Mesenchymal stem cell (in vitro differentiated cells and primary cell): ENCODE measurements around the gene BUD31.

ENCODE experiments used
- DNase-seq: peaks from one replicate; pipeline ENCODE4 v3.0.0-alpha.2; 2013
- H2AFZ ChIP-seq: one replicate; pipeline ENCODE4 v1.6.1; 2013; ENCODE audit warnings: low read depth, mild to moderate bottlenecking, control low read depth, inconsistent platforms, low read length, moderate library complexity
- H2AK5ac ChIP-seq: 2 replicates; pipeline ENCODE4 v1.6.1; 2013; ENCODE audit warnings: low read length, moderate library complexity, mild to moderate bottlenecking, inconsistent platforms; ENCODE audit not compliant: severe bottlenecking
- H2BK120ac ChIP-seq: one replicate; pipeline ENCODE4 v1.6.1; 2013; ENCODE audit warnings: low read depth, mild to moderate bottlenecking, inconsistent platforms, low read length, moderate library complexity
- H2BK12ac ChIP-seq, 2 experiments: one replicate each; pipeline ENCODE4 v1.6.1; 2013; ENCODE audit warnings: inconsistent platforms in 2 of 2, low read length in 2 of 2, mild to moderate bottlenecking in 2 of 2, moderate library complexity in 2 of 2, control low read depth in 1 of 2
- H2BK15ac ChIP-seq: one replicate; pipeline ENCODE4 v1.6.1; 2013; ENCODE audit warnings: mild to moderate bottlenecking, low read depth, inconsistent platforms; ENCODE audit not compliant: poor library complexity, severe bottlenecking
- H2BK5ac ChIP-seq: 2 replicates; pipeline ENCODE4 v1.6.1; 2013; ENCODE audit warnings: low read depth, mild to moderate bottlenecking, low read length, control low read depth, inconsistent platforms; ENCODE audit not compliant: poor library complexity, severe bottlenecking
- H3K14ac ChIP-seq, 2 experiments: one replicate each; pipeline ENCODE4 v1.6.1; 2013; ENCODE audit warnings: inconsistent platforms in 2 of 2, low read length in 2 of 2, control low read depth in 1 of 2, mild to moderate bottlenecking in 1 of 2, moderate library complexity in 1 of 2
- H3K18ac ChIP-seq, 2 experiments: one replicate each; pipeline ENCODE4 v1.6.1; 2013; ENCODE audit warnings: inconsistent platforms in 2 of 2, low read length in 2 of 2, control low read depth in 1 of 2, low read depth in 1 of 2, mild to moderate bottlenecking in 1 of 2
- H3K23ac ChIP-seq, 2 experiments: one replicate each; pipeline ENCODE4 v1.6.1; 2013; ENCODE audit warnings: inconsistent platforms in 2 of 2, low read length in 2 of 2, mild to moderate bottlenecking in 2 of 2, moderate library complexity in 2 of 2, control low read depth in 1 of 2
- H3K27ac ChIP-seq: 2 replicates; pipeline ENCODE4 v1.5.1; 2013; ENCODE audit warnings: mild to moderate bottlenecking, moderate library complexity, low read length, control low read depth, inconsistent platforms; ENCODE audit not compliant: poor library complexity, severe bottlenecking
- H3K27me3 ChIP-seq, 2 experiments: 2 replicates each; pipeline versions ENCODE4 v1.6.1 to v1.7.0; 2013; ENCODE audit warnings: low read length in 2 of 2, mild to moderate bottlenecking in 2 of 2, moderate library complexity in 2 of 2, control low read depth in 1 of 2, inconsistent platforms in 1 of 2; ENCODE audit not compliant: control insufficient read depth in 1 of 2, insufficient read depth in 1 of 2
- H3K36me3 ChIP-seq, 2 experiments: 2 replicates each; pipeline versions ENCODE4 v1.6.1 to v1.7.0; 2013; ENCODE audit warnings: low read length in 2 of 2, control low read depth in 1 of 2, inconsistent platforms in 1 of 2, low read depth in 1 of 2, mild to moderate bottlenecking in 1 of 2; ENCODE audit not compliant: insufficient read depth in 2 of 2, control insufficient read depth in 1 of 2
- H3K4ac ChIP-seq, 2 experiments: one replicate each; pipeline ENCODE4 v1.6.1; 2013; ENCODE audit warnings: inconsistent platforms in 2 of 2, low read length in 2 of 2, mild to moderate bottlenecking in 2 of 2, moderate library complexity in 2 of 2, control low read depth in 1 of 2, low read depth in 1 of 2
- H3K4me1 ChIP-seq: 2 replicates; pipeline ENCODE4 v1.6.1; 2013; ENCODE audit warnings: low read depth, low read length, control low read depth; ENCODE audit not compliant: control insufficient read depth, insufficient read depth
- H3K4me2 ChIP-seq: 2 replicates; pipeline ENCODE4 v1.6.1; 2013; ENCODE audit warnings: low read length, mild to moderate bottlenecking, inconsistent platforms; ENCODE audit not compliant: poor library complexity, severe bottlenecking
- H3K4me3 ChIP-seq, 2 experiments: 2 replicates each; pipeline versions ENCODE4 v1.5.1 to v1.7.0; 2013; ENCODE audit warnings: low read length in 2 of 2, mild to moderate bottlenecking in 2 of 2, control low read depth in 1 of 2, low read depth in 1 of 2; ENCODE audit not compliant: insufficient read depth in 1 of 2
- H3K79me1 ChIP-seq: replicated peaks from 2 replicates; pipeline ENCODE4 v1.6.1; 2013; ENCODE audit warnings: mild to moderate bottlenecking, control low read depth, low read length, inconsistent platforms; ENCODE audit not compliant: poor library complexity, severe bottlenecking
- H3K9ac ChIP-seq: 2 replicates; pipeline ENCODE4 v1.7.0; 2013; ENCODE audit warnings: mild to moderate bottlenecking, low read length, moderate library complexity
- H3K9me3 ChIP-seq: 2 replicates; pipeline ENCODE4 v1.7.0; 2013; ENCODE audit warnings: mild to moderate bottlenecking, low read length; ENCODE audit not compliant: control insufficient read depth
- H4K8ac ChIP-seq: one replicate; pipeline ENCODE4 v1.6.1; 2013; ENCODE audit warnings: inconsistent platforms, mild to moderate bottlenecking, low read length, moderate library complexity
- H4K91ac ChIP-seq: one replicate; pipeline ENCODE4 v1.6.1; 2013; ENCODE audit warnings: mild to moderate bottlenecking, low read length, inconsistent platforms
- WGBS: methylation state at CpG from one replicate; pipeline ENCODE4 v1.1.7; 2013; ENCODE audit warnings: mixed read lengths; 5-methylcytosine and 5-hydroxymethylcytosine counted together

BUD31 gene

DNA sequence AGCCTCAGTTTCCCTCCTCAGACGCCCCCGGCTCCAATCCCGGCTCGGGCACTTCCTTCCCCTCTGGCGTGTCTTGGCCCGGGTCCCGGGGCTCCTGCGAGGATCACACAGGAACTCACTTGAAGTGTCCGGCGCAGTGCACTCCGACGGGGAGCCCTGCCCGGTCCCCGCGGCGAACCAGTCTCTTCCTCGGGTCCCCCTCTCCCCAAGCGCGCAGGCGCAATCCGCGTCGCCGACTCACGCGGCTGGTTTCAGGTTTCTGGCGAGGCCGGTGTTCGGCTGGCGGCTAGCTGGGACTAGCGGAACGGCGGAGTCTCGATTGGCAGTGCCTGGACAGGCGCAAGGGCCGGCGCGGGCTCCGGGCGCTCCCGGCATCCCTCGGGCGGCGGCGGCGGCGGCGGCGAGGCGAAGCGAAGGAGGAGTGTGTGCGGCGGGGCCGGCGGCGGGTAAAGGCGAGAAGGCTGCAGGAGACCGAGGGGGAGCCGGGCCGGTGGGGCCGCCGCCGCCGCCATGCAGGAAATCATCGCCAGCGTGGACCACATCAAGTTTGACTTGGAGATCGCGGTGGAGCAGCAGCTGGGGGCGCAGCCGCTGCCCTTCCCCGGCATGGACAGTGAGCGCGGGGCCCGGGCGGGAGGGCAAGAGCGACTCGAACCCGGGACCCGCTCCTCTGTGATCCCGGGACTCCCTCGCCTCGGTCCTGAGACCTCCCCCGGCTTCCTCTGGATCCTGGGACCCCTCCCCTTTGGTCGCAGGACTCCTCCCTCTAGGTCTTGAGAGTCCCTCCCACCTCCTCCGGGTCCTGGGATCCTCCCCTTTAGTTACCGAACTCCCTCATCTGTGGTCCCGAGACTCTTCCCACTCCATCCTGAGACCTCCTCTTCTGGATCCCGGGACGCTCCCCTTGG is 30.1 kb downstream of the BUD31 start, which contains the start of the genes CPSF4 and PTCD1:
TSS of gene CPSF4 (plus strand) at position 371 of the 908 bp plus-strand sequence. CDS start at position 511, 140 bp downstream.
TSS of gene PTCD1 (minus strand) at position 226 of the 908 bp plus-strand sequence. CDS start 3,556 bp downstream, outside the sequence.
- H3K23ac ChIP-seq, result peak within 1 kb of the TSS in 1 of 2 experiments; percentile 70
- peak within 1 kb of the TSS; percentile 74 for H2BK5ac ChIP-seq
- H2BK120ac ChIP-seq, result peak within 1 kb of the TSS; percentile 83
- peak within 1 kb of the TSS; percentile 91 for H2AK5ac ChIP-seq
- H2AFZ ChIP-seq, result peak within 1 kb of the TSS; percentile 83
- peak within 1 kb of the TSS; percentile 94 for H4K8ac ChIP-seq
- peak; percentile 96 for DNase-seq
- H3K4me2 ChIP-seq, result peak within 1 kb of the TSS; percentile 89
- peak within 1 kb of the TSS; percentile 75 to 97 for H3K4ac ChIP-seq
- H3K9me3 ChIP-seq, result no peaks in the 10 kb centered on the region
- peak within 1 kb of the TSS; percentile 98 to 99 for H3K4me3 ChIP-seq
- H3K14ac ChIP-seq, result peak within 1 kb of the TSS; percentile 48 to 92
- peaks cover 26 to 37% of the 10 kb centered on the region in 2 experiments for H3K36me3 ChIP-seq
- peak within 1 kb of the TSS; percentile 86 to 94 for H3K18ac ChIP-seq
- H3K79me1 ChIP-seq, result peaks cover 40% of the 10 kb centered on the region
- H3K27ac ChIP-seq, result peak within 1 kb of the TSS; percentile 73
- H3K9ac ChIP-seq, result peak within 1 kb of the TSS; percentile 96
- peak within 1 kb of the TSS; percentile 97 for H4K91ac ChIP-seq
- H3K27me3 ChIP-seq, result no peaks in the 10 kb centered on the region
- H2BK15ac ChIP-seq, result peak within 1 kb of the TSS; percentile 98
- H2BK12ac ChIP-seq, result peak within 1 kb of the TSS; percentile 21 to 44
- under 1% methylated on average over 76 of the region's 89 CpGs for WGBS
- peaks cover 19% of the 10 kb centered on the region for H3K4me1 ChIP-seq

GRCh38 chr7:99440195-99440594 is 31.4 kb downstream of the BUD31 start:
- Histone ChIP-seq H3K4me3 (peak overlapping the region; percentile 42 to 99), H3K36me3 (peaks cover 26 to 35% of the 10 kb centered on the region in 2 experiments), H3K14ac (no peak overlapping the region), H3K27ac (no peak overlapping the region), H2AFZ (no peak overlapping the region), H3K9ac (peak overlapping the region; percentile 96), H3K4ac (no peak overlapping the region), H3K79me1 (peaks cover 47% of the 10 kb centered on the region), H2BK5ac (no peak overlapping the region), H3K18ac (peak overlapping the region in 1 of 2 experiments; percentile 50), H2BK15ac (peak overlapping the region; percentile 50), H2AK5ac (peak overlapping the region; percentile 91), H3K23ac (no peak overlapping the region), H4K8ac (peak overlapping the region; percentile 77), H3K4me2 (peak overlapping the region; percentile 78), H3K9me3 (no peaks in the 10 kb centered on the region), H2BK120ac (no peak overlapping the region), H3K27me3 (no peaks in the 10 kb centered on the region), H3K4me1 (peaks cover 19% of the 10 kb centered on the region), H4K91ac (peak overlapping the region; percentile 58), H2BK12ac (no peak overlapping the region)
- peak; percentile 18 for DNase-seq
- 92% methylated on average over 2 of the region's 9 CpGs for WGBS

GRCh38 chr7:99446096-99446495 is 37.3 kb downstream of the BUD31 start:
- Histone ChIP-seq H3K4me2 (no peak overlapping the region), H3K4me1 (peaks cover 9% of the 10 kb centered on the region), H3K18ac (no peak overlapping the region), H2AFZ (no peak overlapping the region), H3K4me3 (no peak overlapping the region), H3K14ac (no peak overlapping the region), H3K9ac (no peak overlapping the region), H3K27ac (no peak overlapping the region), H2BK120ac (no peak overlapping the region), H2BK12ac (no peak overlapping the region), H3K4ac (no peak overlapping the region), H3K79me1 (peaks cover 61% of the 10 kb centered on the region), H4K8ac (no peak overlapping the region), H3K23ac (no peak overlapping the region), H4K91ac (no peak overlapping the region), H3K9me3 (no peaks in the 10 kb centered on the region), H2BK5ac (no peak overlapping the region), H2AK5ac (no peak overlapping the region), H3K36me3 (peaks cover 69 to 81% of the 10 kb centered on the region in 2 experiments), H3K27me3 (no peaks in the 10 kb centered on the region), H2BK15ac (no peak overlapping the region)
- WGBS, result 96% methylated on average over 4 of the region's 4 CpGs
- DNase-seq, result no peak

DNA sequence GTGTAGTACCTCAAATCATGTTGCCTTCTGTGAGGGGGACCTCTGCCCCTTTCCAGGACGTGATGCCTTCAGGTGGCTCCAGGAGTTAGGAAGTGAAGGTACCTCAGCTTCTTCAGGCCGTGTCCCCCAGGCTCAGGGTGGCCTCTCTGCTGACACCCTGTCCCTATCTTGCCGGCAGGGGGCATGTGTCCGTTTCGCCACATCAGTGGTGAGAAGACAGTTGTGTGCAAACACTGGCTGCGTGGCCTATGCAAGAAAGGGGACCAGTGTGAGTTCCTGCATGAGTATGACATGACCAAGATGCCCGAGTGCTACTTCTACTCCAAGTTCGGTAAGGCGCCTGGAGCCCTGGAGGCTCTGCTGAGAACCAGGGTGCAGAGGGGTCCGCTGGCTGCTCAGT is 39.2 kb downstream of the BUD31 start:
- Histone ChIP-seq H3K79me1 (peaks cover 70% of the 10 kb centered on the region), H3K36me3 (peaks cover 83 to 94% of the 10 kb centered on the region in 2 experiments), H3K9me3 (no peaks in the 10 kb centered on the region), H3K27me3 (no peaks in the 10 kb centered on the region), H3K4ac (no peak overlapping the region), H3K9ac (no peak overlapping the region), H3K4me1 (peaks cover 8% of the 10 kb centered on the region), H2BK12ac (no peak overlapping the region), H3K4me2 (no peak overlapping the region), H2BK15ac (no peak overlapping the region), H4K8ac (no peak overlapping the region), H2AFZ (no peak overlapping the region), H2AK5ac (no peak overlapping the region), H2BK120ac (no peak overlapping the region), H3K4me3 (no peak overlapping the region), H3K27ac (no peak overlapping the region), H4K91ac (no peak overlapping the region), H2BK5ac (no peak overlapping the region), H3K18ac (no peak overlapping the region), H3K23ac (no peak overlapping the region), H3K14ac (no peak overlapping the region)
- WGBS, result 94% methylated on average over 10 of the region's 10 CpGs
- no peak for DNase-seq
